ENCODE data around the gene CPAMD8. TPM values are rescaled to one million over a fixed set of nuclear protein-coding genes. Genes with fewer than 3 reads are reported as not detected.

The CPAMD8 gene
- total and polyA plus RNA-seq, 12 donors, result 3.1 to 33.7 (median 9.2) TPM

DNA sequence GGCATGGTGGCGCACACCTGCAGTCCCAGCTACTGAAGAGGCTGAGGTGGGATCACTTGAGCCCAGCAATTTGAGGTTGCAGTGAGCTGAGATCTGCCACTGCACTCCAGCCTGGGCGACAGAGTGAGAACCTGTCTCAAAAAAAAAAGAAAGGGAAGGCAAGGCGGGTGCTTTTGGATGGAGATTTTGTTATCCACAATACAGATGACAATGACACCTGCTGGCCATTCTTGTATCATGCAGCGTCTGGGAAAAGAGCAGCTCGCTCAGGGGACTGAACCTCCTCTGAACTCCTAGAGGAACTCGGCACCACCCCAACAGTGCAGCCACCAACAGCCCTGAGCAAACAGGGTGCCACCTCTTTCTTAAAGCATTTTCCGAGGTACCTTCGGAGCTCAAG lies 25.8 kb upstream of the CPAMD8 start:
- no peak overlapping the region for H3K4me3 ChIP-seq
- DNase-seq, result peak; percentile 45 to 82 (median 53)
- WGBS, 4 donors, result 48 to 55% (median 52%) methylated on average over 8 of the region's 8 CpGs
- H3K27me3 ChIP-seq, result no peaks in the 10 kb centered on the region
- no peak for TF ChIP-seq POLR2A (IDR thresholded peaks at IDR 0.05)
- TF ChIP-seq, protein P1, sequence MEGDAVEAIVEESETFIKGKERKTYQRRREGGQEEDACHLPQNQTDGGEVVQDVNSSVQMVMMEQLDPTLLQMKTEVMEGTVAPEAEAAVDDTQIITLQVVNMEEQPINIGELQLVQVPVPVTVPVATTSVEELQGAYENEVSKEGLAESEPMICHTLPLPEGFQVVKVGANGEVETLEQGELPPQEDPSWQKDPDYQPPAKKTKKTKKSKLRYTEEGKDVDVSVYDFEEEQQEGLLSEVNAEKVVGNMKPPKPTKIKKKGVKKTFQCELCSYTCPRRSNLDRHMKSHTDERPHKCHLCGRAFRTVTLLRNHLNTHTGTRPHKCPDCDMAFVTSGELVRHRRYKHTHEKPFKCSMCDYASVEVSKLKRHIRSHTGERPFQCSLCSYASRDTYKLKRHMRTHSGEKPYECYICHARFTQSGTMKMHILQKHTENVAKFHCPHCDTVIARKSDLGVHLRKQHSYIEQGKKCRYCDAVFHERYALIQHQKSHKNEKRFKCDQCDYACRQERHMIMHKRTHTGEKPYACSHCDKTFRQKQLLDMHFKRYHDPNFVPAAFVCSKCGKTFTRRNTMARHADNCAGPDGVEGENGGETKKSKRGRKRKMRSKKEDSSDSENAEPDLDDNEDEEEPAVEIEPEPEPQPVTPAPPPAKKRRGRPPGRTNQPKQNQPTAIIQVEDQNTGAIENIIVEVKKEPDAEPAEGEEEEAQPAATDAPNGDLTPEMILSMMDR (IDR thresholded peaks at IDR 0.05), result peak; percentile 50 to 71 (median 66)
- H3K9me3 ChIP-seq (replicated peaks in 1 of 3), result no peaks in the 10 kb centered on the region
- no peaks in the 10 kb centered on the region for H3K4me1 ChIP-seq (replicated peaks in 1 of 2)
- intact Hi-C loops (cut with DNase I), result loop anchor here (2.0 to 5.0 kb wide), 2 partner anchors 278 to 280 kb away; no protein-coding TSS in a partner anchor
- peaks cover 0 to 11% of the 10 kb centered on the region in 2 donors for H3K36me3 ChIP-seq (replicated peaks in 1 of 2)
- no peak overlapping the region for H3K27ac ChIP-seq

DNA sequence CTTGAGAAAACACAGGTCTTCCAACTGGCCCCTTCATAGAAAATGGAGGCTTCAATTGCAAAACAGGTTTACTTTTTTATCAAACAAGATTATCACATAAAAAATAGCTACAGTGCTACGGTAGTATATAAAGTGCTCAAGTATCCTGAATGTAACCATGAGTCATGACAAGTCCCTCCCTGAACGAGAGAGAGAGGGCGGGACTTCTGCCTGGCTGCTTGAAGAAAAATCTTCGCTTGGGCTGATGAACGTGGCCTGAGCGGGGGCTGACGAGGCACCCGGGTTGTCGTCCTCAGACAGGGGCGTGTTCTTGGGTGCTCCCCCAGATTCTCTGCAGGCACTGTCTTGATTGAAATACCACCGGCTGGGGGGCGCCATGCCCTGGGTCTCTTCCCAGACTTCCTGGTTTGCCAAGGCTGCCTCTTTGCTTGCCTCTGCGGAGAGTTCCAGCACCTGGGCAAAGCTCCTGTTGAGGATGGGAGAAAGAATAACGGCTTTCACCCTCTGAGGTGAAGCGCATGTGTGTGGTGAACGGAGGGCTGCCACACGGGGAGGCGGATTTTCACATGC lies 23.2 kb upstream of the CPAMD8 start:
- WGBS, 4 donors, result 71 to 85% (median 77%) methylated on average over 13 to 18 of the region's 18 CpGs
- intact Hi-C loops (cut with DNase I), result loop anchor here in 1 of 2 donors (5.0 kb wide), 1 partner anchor 277 kb away; no protein-coding TSS in a partner anchor
- Histone ChIP-seq H3K36me3 (replicated peaks in 1 of 2) (peaks cover 0 to 11% of the 10 kb centered on the region in 2 donors), H3K4me3 (no peak overlapping the region), H3K27ac (no peak overlapping the region), H3K4me1 (replicated peaks in 1 of 2) (no peaks in the 10 kb centered on the region), H3K9me3 (replicated peaks in 1 of 3) (no peaks in the 10 kb centered on the region), H3K27me3 (no peaks in the 10 kb centered on the region)
- no peak for TF ChIP-seq POLR2A (IDR thresholded peaks at IDR 0.05)
- TF ChIP-seq, protein P1 (IDR thresholded peaks at IDR 0.05), result no peak
- DNase-seq, result peak in 2 of 7 donors; percentile 30 to 57

DNA sequence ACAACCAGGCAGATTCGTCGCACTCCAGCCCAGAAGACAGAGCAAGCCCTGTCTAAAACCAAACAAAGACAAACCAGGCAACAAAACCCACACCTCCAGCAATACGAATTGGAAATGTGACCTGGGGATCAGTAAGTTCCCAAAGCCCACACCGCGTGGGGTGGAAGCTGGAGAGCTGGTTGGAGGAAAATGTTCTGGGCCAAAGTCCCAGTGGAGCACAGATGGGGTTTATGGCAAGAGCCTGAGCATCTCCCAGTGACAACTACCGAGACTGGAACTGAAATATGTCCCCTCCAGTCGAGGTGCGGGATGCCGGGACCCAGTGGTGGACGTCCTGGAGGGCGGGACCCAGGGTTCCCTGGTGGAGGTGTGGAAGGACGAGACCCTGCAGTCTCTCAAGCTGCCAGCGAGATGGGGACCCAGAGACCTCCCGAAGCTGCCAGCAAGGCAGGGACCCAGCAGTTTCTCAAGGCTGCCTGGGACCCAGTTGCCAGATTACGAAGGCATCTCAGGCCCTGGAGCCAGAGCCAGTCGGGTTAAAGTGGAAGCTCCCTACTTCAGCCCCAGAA lies 22.4 kb upstream of the CPAMD8 start:
- Histone ChIP-seq H3K27me3 (no peaks in the 10 kb centered on the region), H3K9me3 (replicated peaks in 1 of 3) (no peaks in the 10 kb centered on the region), H3K4me1 (replicated peaks in 1 of 2) (no peaks in the 10 kb centered on the region), H3K4me3 (no peak overlapping the region), H3K36me3 (replicated peaks in 1 of 2) (peaks cover 0 to 11% of the 10 kb centered on the region in 2 donors), H3K27ac (no peak overlapping the region)
- no peak for DNase-seq
- WGBS, 4 donors, result 82 to 91% (median 89%) methylated on average over 7 to 16 of the region's 16 CpGs
- intact Hi-C loops (cut with DNase I), result no loop called here
- TF ChIP-seq, protein P1 (IDR thresholded peaks at IDR 0.05), result no peak
- TF ChIP-seq POLR2A (IDR thresholded peaks at IDR 0.05), result no peak

DNA sequence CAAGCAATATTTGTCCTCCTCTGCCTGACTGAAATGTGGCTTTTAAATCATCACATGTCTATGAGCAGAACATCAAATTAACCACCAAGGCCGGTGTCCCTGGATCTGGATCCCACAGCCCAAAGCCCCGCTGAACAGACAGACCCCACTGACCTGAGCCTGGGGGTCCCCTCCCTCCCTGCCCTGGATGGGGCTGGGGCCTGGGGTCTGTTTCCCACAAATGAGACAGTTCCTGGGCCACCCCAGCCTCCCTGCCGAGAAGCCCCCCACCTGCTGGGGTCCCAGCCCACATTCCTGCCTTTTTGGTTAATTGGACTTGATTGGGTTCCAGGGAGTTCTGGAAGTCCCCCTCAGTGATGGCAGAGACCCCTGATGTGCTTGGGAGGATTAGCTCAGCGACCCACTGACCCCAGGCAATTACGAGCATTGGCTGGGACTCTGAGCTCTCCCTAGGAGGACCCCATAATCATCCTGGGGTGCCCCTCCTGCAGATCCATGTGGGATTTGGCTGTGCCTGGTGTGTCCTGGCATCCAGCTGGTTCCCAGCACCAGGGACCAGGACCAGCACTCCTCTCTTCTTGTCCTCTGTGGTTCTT lies 19.4 kb upstream of the CPAMD8 start:
- Histone ChIP-seq H3K4me1 (replicated peaks in 1 of 2) (no peaks in the 10 kb centered on the region), H3K27me3 (no peaks in the 10 kb centered on the region), H3K9me3 (replicated peaks in 1 of 3) (no peaks in the 10 kb centered on the region), H3K27ac (no peak overlapping the region), H3K4me3 (no peak overlapping the region), H3K36me3 (replicated peaks in 1 of 2) (peaks cover 0 to 8% of the 10 kb centered on the region in 2 donors)
- intact Hi-C loops (cut with DNase I), result no loop called here
- TF ChIP-seq, protein P1 (IDR thresholded peaks at IDR 0.05), result no peak
- TF ChIP-seq POLR2A (IDR thresholded peaks at IDR 0.05), result no peak
- no peak for DNase-seq
- 85 to 92% (median 87%) methylated on average over 2 to 5 of the region's 5 CpGs for WGBS, 4 donors

All from adrenal gland (tissue), 12 donors.